Esophagus muscularis mucosa (tissue), 4 donors: ENCODE results near the gene KRT4. TPM values are rescaled to one million over a fixed set of nuclear protein-coding genes. Genes with fewer than 3 reads are reported as not detected.

ENCODE experiments used
- DNase-seq: peaks from one replicate; pipeline ENCODE4 v3.0.0-alpha.2; 2017; ENCODE audit errors: extremely low spot score
- H3K27ac ChIP-seq, 4 donors: fragments of 200-600 bp; sonication (generic); replicated peaks in 1 of 4; 1 replicate in 3 of 4; 2 replicates in 1 of 4; pipeline ENCODE4 v1.5.1; 2016 to 2019; ENCODE audit warnings: mild to moderate bottlenecking in 1 of 4
- H3K27me3 ChIP-seq, 4 donors: fragments of 200-600 bp; sonication (generic); one replicate each; pipeline versions ENCODE4 v1.5.1 to v1.6.0; 2016 to 2019
- H3K36me3 ChIP-seq, 4 donors: fragments of 200-600 bp; sonication (generic); one replicate each; pipeline ENCODE4 v1.5.1; 2016 to 2019
- H3K4me1 ChIP-seq, 4 donors: fragments of 200-600 bp; sonication (generic); one replicate each; pipeline ENCODE4 v1.5.1; 2016 to 2019
- H3K4me3 ChIP-seq, 4 donors: fragments of 200-600 bp; sonication (generic); 1 replicate in 2 of 4; 2 replicates in 2 of 4; pipeline ENCODE4 v1.5.1; 2016 to 2019; ENCODE audit warnings: mild to moderate bottlenecking in 4 of 4, moderate library complexity in 1 of 4
- H3K9me3 ChIP-seq, 4 donors: fragments of 200-600 bp; sonication (generic); 1 replicate in 3 of 4; 2 replicates in 1 of 4; pipeline ENCODE4 v1.5.1; 2016 to 2019
- EP300 ChIP-seq: sonication (generic); formaldehyde crosslinking; IDR thresholded peaks from one replicate; pipeline ENCODE4 v1.6.1; 2017; ENCODE audit warnings: antibody characterized with exemption
- POLR2A ChIP-seq: fragments of 450-650 bp; IDR thresholded peaks from one replicate; pipeline ENCODE4 v1.6.1; 2017; ENCODE audit warnings: antibody characterized with exemption, moderate library complexity, mild to moderate bottlenecking, low read depth
- POLR2AphosphoS5 ChIP-seq, 2 donors: sonication (generic); formaldehyde crosslinking; IDR thresholded peaks; one replicate each; pipeline ENCODE4 v1.6.1; 2017; ENCODE audit warnings: antibody characterized with exemption in 2 of 2
- WGBS: methylation state at CpG from one replicate; pipeline ENCODE4 v1.1.5; 2018; 5-methylcytosine and 5-hydroxymethylcytosine counted together
- intact Hi-C: fragments of 100-400 bp; cut with DNase I; formaldehyde crosslinking; loops from one replicate; pipeline ENCODE4 v1.15.1; 2023
- total RNA-seq, 4 donors: library from RNA; depleted of rRNA; stranded (reverse); fragments of >200 nt; gene quantifications; one replicate each; pipeline versions ENCODE4 v1.1.0 to v1.2.1, GENCODE V29; 2016
- TF ChIP-seq, protein P1 (sequence below), 3 experiments: fragments of 200-600 bp in 2 of 3; fragments of 450-650 bp in 1 of 3; sonication (generic) in 2 of 3; IDR thresholded peaks; one replicate each; pipeline ENCODE4 v1.5.1; 2017 to 2019; ENCODE audit warnings: antibody characterized with exemption in 3 of 3, mild to moderate bottlenecking in 2 of 3, moderate library complexity in 1 of 3

Gene KRT4
- total RNA-seq, 4 donors from 2014 or later = 0.13 to 5.4 (median 0.20) TPM

DNA sequence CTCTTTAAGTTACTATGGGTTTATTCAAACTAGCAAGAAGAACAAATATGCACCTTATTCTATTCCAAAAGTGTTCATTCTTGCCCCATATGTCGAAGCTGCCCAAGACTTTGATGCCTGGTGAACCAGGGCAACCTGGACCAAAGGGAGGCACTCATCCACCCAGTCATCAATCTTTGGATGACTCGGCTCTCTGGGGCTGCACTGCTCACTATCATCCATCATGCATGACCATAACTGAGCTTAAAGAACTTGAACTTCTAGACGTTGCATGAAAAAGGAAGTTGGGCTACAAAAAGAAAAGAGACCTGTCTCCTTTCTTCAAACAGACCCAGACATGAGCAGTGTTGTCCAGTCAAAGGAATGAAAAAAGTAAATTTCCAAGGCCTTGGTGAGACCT lies 1.2 kb downstream of the KRT4 start:
- TF ChIP-seq, protein P1, sequence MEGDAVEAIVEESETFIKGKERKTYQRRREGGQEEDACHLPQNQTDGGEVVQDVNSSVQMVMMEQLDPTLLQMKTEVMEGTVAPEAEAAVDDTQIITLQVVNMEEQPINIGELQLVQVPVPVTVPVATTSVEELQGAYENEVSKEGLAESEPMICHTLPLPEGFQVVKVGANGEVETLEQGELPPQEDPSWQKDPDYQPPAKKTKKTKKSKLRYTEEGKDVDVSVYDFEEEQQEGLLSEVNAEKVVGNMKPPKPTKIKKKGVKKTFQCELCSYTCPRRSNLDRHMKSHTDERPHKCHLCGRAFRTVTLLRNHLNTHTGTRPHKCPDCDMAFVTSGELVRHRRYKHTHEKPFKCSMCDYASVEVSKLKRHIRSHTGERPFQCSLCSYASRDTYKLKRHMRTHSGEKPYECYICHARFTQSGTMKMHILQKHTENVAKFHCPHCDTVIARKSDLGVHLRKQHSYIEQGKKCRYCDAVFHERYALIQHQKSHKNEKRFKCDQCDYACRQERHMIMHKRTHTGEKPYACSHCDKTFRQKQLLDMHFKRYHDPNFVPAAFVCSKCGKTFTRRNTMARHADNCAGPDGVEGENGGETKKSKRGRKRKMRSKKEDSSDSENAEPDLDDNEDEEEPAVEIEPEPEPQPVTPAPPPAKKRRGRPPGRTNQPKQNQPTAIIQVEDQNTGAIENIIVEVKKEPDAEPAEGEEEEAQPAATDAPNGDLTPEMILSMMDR (IDR thresholded peaks at IDR 0.05) = no peak
- TF ChIP-seq POLR2AphosphoS5 (IDR thresholded peaks at IDR 0.05) (no peak), EP300 (no peak), POLR2A (no peak)
- H3K27ac ChIP-seq = no peak overlapping the region
- peaks cover 0 to 15% (median 0%) of the 10 kb centered on the region in 4 donors for H3K27me3 ChIP-seq
- 58% methylated on average over 3 of the region's 3 CpGs for WGBS
- H3K4me1 ChIP-seq = peaks cover 0 to 14% (median 7%) of the 10 kb centered on the region in 4 donors
- DNase-seq = no peak
- no peak overlapping the region for H3K4me3 ChIP-seq
- intact Hi-C loops = no loop called here
- H3K36me3 ChIP-seq = no peaks in the 10 kb centered on the region
- H3K9me3 ChIP-seq = no peaks in the 10 kb centered on the region

DNA sequence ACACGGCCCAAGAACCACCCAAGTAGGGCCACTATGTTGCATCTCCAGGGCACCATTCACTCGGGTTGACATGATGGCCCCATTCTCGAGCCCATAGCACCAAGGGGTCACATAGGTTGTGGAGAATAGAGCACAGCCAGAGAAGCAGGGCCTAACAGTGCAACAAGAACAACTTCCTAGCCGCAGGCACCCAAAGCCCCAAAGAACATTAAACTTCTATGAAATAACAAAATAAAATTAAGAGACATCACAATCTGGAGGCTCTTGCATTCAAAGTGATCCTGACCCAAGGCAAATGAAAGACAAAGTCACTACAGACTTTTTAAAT lies 1.9 kb downstream of the KRT4 start:
- 66% methylated on average over 4 of the region's 4 CpGs for WGBS
- no peak for DNase-seq
- intact Hi-C loops = no loop called here
- TF ChIP-seq POLR2A (no peak), EP300 (no peak), POLR2AphosphoS5 (IDR thresholded peaks at IDR 0.05) (no peak)
- TF ChIP-seq, protein P1 (IDR thresholded peaks at IDR 0.05) = no peak
- no peak overlapping the region for H3K4me3 ChIP-seq
- H3K9me3 ChIP-seq = no peaks in the 10 kb centered on the region
- H3K36me3 ChIP-seq = no peaks in the 10 kb centered on the region
- peaks cover 0 to 14% (median 7%) of the 10 kb centered on the region in 4 donors for H3K4me1 ChIP-seq
- no peak overlapping the region for H3K27ac ChIP-seq
- peaks cover 0 to 14% (median 0%) of the 10 kb centered on the region in 4 donors for H3K27me3 ChIP-seq

DNA sequence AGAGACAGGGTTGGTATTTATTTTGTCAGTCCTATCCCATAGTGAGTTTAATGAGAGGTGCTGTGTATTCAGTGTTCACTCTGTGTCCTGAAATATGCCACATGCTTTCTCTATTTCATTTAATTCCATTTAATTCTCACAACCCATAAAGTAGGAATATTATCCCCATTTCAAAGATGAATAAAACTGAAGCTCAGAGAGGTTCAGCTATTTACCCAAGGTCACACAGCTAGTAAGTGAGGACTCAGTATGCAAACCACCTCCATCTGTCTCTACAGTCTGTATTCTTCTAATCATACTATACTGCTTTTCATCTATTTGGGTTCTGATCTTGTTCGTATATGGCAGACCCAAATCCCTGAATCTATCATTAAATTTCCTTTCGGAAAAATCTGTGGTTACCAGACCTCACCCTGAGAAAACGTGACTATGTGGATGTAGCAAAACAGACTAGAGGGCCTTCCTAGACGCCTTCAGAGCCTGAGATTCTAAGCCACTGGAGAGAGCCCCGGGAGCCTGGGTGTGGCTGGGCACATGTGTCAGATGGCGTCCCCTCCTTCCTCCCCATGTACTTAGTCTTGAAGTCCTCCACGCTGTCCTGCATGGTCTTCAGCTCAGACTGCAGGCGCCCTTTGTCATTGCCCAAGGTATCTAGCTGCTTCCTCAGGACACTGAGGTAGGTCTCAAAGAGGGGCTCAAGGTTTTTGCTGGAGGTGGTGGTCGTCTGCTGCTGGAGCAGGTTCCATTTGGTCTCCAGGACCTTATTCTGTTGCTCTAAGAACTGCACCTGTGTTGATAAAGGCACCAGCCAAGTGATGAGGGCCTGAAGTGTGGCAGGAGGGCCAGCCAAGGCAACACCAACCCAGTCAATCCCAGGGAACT lies 2.5 kb downstream of the KRT4 start:
- Histone ChIP-seq H3K4me1 (peaks cover 0 to 14% (median 7%) of the 10 kb centered on the region in 4 donors), H3K27me3 (peaks cover 0 to 13% (median 0%) of the 10 kb centered on the region in 4 donors), H3K27ac (no peak overlapping the region), H3K4me3 (no peak overlapping the region), H3K36me3 (no peaks in the 10 kb centered on the region), H3K9me3 (no peaks in the 10 kb centered on the region)
- no peak for TF ChIP-seq POLR2AphosphoS5 (IDR thresholded peaks at IDR 0.05)
- TF ChIP-seq POLR2A = no peak
- no peak for TF ChIP-seq EP300
- TF ChIP-seq, protein P1 (IDR thresholded peaks at IDR 0.05) = no peak
- DNase-seq = no peak
- WGBS = 93% methylated on average over 8 of the region's 9 CpGs
- intact Hi-C loops = no loop called here

GRCh38 chr12:52810554-52810953 lies 3.4 kb downstream of the KRT4 start:
- peaks cover 0 to 13% (median 0%) of the 10 kb centered on the region in 4 donors for H3K27me3 ChIP-seq
- TF ChIP-seq EP300 (no peak), POLR2A (no peak), POLR2AphosphoS5 (IDR thresholded peaks at IDR 0.05) (no peak)
- TF ChIP-seq, protein P1 (IDR thresholded peaks at IDR 0.05) = no peak
- no peaks in the 10 kb centered on the region for H3K9me3 ChIP-seq
- WGBS = 81% methylated on average over 5 of the region's 5 CpGs
- DNase-seq = no peak
- no peaks in the 10 kb centered on the region for H3K36me3 ChIP-seq
- no peak overlapping the region for H3K27ac ChIP-seq
- H3K4me1 ChIP-seq = peaks cover 0 to 14% (median 7%) of the 10 kb centered on the region in 4 donors
- no peak overlapping the region for H3K4me3 ChIP-seq
- intact Hi-C loops = no loop called here
